ENCODE measurements around the gene BPIFB6.

BPIFB6 gene

GRCh38 chr20:33018169-33018931 is 13.1 kb upstream of the BPIFB6 start:
- H3K27ac ChIP-seq (ENCODE audit: insufficient read depth, low read depth, low read length, poor library complexity, severe bottlenecking): no peak overlapping the region
- no peaks in the 10 kb centered on the region for H3K27me3 ChIP-seq (ENCODE audit: control insufficient read depth, insufficient read depth, low read length, poor library complexity, severe bottlenecking)
- H3K4me3 ChIP-seq (ENCODE audit: insufficient read depth, low read depth, low read length): no peak overlapping the region
- H3K9me3 ChIP-seq (ENCODE audit: control insufficient read depth, low read length): no peaks in the 10 kb centered on the region
- 89 to 90% methylated on average over 14 of the region's 14 CpGs for WGBS, 2 experiments
- no peaks in the 10 kb centered on the region for H3K36me3 ChIP-seq (ENCODE audit: control insufficient read depth, insufficient read depth, low read length)
- peaks cover 3% of the 10 kb centered on the region for H3K4me1 ChIP-seq (ENCODE audit: control insufficient read depth, insufficient read depth, low read length)

GRCh38 chr20:33019465-33020277 is 11.8 kb upstream of the BPIFB6 start:
- Histone ChIP-seq H3K4me3 (ENCODE audit: insufficient read depth, low read depth, low read length) (no peak overlapping the region), H3K36me3 (ENCODE audit: control insufficient read depth, insufficient read depth, low read length) (no peaks in the 10 kb centered on the region), H3K27ac (ENCODE audit: insufficient read depth, low read depth, low read length, poor library complexity, severe bottlenecking) (no peak overlapping the region), H3K27me3 (ENCODE audit: control insufficient read depth, insufficient read depth, low read length, poor library complexity, severe bottlenecking) (no peaks in the 10 kb centered on the region), H3K9me3 (ENCODE audit: control insufficient read depth, low read length) (no peaks in the 10 kb centered on the region), H3K4me1 (ENCODE audit: control insufficient read depth, insufficient read depth, low read length) (no peaks in the 10 kb centered on the region)
- 91% methylated on average over 23 of the region's 23 CpGs for WGBS, 2 experiments

- no peak overlapping the region for H3K4me3 ChIP-seq (ENCODE audit: insufficient read depth, low read depth, low read length)
These were observed 10.9 kb upstream of the BPIFB6 start for GRCh38 chr20:33020278-33021161.

DNA sequence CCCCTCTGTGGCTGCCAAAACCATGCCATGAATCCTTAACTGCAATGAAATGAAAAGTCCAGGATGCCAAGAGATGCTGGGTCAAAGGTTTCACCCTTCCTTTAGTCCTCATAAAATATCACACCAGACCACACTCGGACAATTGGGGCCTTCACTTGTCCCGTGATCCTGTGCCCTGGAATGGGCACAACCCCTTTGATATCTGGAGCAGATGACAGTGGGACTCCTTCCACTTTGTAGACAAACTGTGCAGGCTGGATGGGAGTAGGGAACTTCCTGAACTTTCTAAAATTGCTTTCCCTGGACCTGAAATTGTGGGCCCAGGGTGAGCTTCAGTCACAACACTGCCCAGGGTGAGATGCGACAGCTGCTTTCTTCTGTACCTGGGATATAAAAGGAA is 9.6 kb upstream of the BPIFB6 start:
- Histone ChIP-seq H3K4me1 (ENCODE audit: control insufficient read depth, insufficient read depth, low read length) (no peaks in the 10 kb centered on the region), H3K4me3 (ENCODE audit: insufficient read depth, low read depth, low read length) (no peak overlapping the region), H3K36me3 (ENCODE audit: control insufficient read depth, insufficient read depth, low read length) (no peaks in the 10 kb centered on the region), H3K27me3 (ENCODE audit: control insufficient read depth, insufficient read depth, low read length, poor library complexity, severe bottlenecking) (no peaks in the 10 kb centered on the region), H3K9me3 (ENCODE audit: control insufficient read depth, low read length) (no peaks in the 10 kb centered on the region), H3K27ac (ENCODE audit: insufficient read depth, low read depth, low read length, poor library complexity, severe bottlenecking) (no peak overlapping the region)
- WGBS, 2 experiments: 90 to 91% methylated on average over 3 of the region's 3 CpGs

More at GRCh38 chr20:33020278-33021161, 10.9 kb upstream of the BPIFB6 start:
- H3K4me1 ChIP-seq (ENCODE audit: control insufficient read depth, insufficient read depth, low read length): no peaks in the 10 kb centered on the region
- H3K27ac ChIP-seq (ENCODE audit: insufficient read depth, low read depth, low read length, poor library complexity, severe bottlenecking): no peak overlapping the region
- H3K9me3 ChIP-seq (ENCODE audit: control insufficient read depth, low read length): no peaks in the 10 kb centered on the region
- no peaks in the 10 kb centered on the region for H3K36me3 ChIP-seq (ENCODE audit: control insufficient read depth, insufficient read depth, low read length)
- 93 to 94% methylated on average over 18 of the region's 18 CpGs for WGBS, 2 experiments
- no peaks in the 10 kb centered on the region for H3K27me3 ChIP-seq (ENCODE audit: control insufficient read depth, insufficient read depth, low read length, poor library complexity, severe bottlenecking)

GRCh38 chr20:33022289-33022688 is 9.2 kb upstream of the BPIFB6 start:
- no peaks in the 10 kb centered on the region for H3K36me3 ChIP-seq (ENCODE audit: control insufficient read depth, insufficient read depth, low read length)
- WGBS, 2 experiments: 85 to 92% methylated on average over 4 of the region's 4 CpGs
- H3K4me3 ChIP-seq (ENCODE audit: insufficient read depth, low read depth, low read length): no peak overlapping the region
- no peaks in the 10 kb centered on the region for H3K27me3 ChIP-seq (ENCODE audit: control insufficient read depth, insufficient read depth, low read length, poor library complexity, severe bottlenecking)
- H3K4me1 ChIP-seq (ENCODE audit: control insufficient read depth, insufficient read depth, low read length): no peaks in the 10 kb centered on the region
- H3K27ac ChIP-seq (ENCODE audit: insufficient read depth, low read depth, low read length, poor library complexity, severe bottlenecking): no peak overlapping the region
- no peaks in the 10 kb centered on the region for H3K9me3 ChIP-seq (ENCODE audit: control insufficient read depth, low read length)

GRCh38 chr20:33022694-33023438 is 8.6 kb upstream of the BPIFB6 start:
- Histone ChIP-seq H3K27me3 (ENCODE audit: control insufficient read depth, insufficient read depth, low read length, poor library complexity, severe bottlenecking) (no peaks in the 10 kb centered on the region), H3K27ac (ENCODE audit: insufficient read depth, low read depth, low read length, poor library complexity, severe bottlenecking) (no peak overlapping the region), H3K4me1 (ENCODE audit: control insufficient read depth, insufficient read depth, low read length) (no peaks in the 10 kb centered on the region), H3K9me3 (ENCODE audit: control insufficient read depth, low read length) (no peaks in the 10 kb centered on the region), H3K36me3 (ENCODE audit: control insufficient read depth, insufficient read depth, low read length) (no peaks in the 10 kb centered on the region), H3K4me3 (ENCODE audit: insufficient read depth, low read depth, low read length) (no peak overlapping the region)
- 89% methylated on average over 7 of the region's 7 CpGs for WGBS, 2 experiments

- H3K27ac ChIP-seq (ENCODE audit: insufficient read depth, low read depth, low read length, poor library complexity, severe bottlenecking): no peak overlapping the region
These were observed 7.8 kb upstream of the BPIFB6 start for GRCh38 chr20:33023439-33024242.

GRCh38 chr20:33024243-33024560 is 7.2 kb upstream of the BPIFB6 start:
- Histone ChIP-seq H3K27me3 (ENCODE audit: control insufficient read depth, insufficient read depth, low read length, poor library complexity, severe bottlenecking) (no peaks in the 10 kb centered on the region), H3K36me3 (ENCODE audit: control insufficient read depth, insufficient read depth, low read length) (no peaks in the 10 kb centered on the region), H3K4me3 (ENCODE audit: insufficient read depth, low read depth, low read length) (no peak overlapping the region), H3K4me1 (ENCODE audit: control insufficient read depth, insufficient read depth, low read length) (no peaks in the 10 kb centered on the region), H3K27ac (ENCODE audit: insufficient read depth, low read depth, low read length, poor library complexity, severe bottlenecking) (no peak overlapping the region), H3K9me3 (ENCODE audit: control insufficient read depth, low read length) (no peaks in the 10 kb centered on the region)
- 87 to 100% methylated on average over 1 of the region's 1 CpG for WGBS, 2 experiments

More at GRCh38 chr20:33023439-33024242, 7.8 kb upstream of the BPIFB6 start:
- no peaks in the 10 kb centered on the region for H3K36me3 ChIP-seq (ENCODE audit: control insufficient read depth, insufficient read depth, low read length)
- H3K27me3 ChIP-seq (ENCODE audit: control insufficient read depth, insufficient read depth, low read length, poor library complexity, severe bottlenecking): no peaks in the 10 kb centered on the region
- no peaks in the 10 kb centered on the region for H3K9me3 ChIP-seq (ENCODE audit: control insufficient read depth, low read length)
- no peak overlapping the region for H3K4me3 ChIP-seq (ENCODE audit: insufficient read depth, low read depth, low read length)
- WGBS, 2 experiments: 70 to 74% methylated on average over 6 of the region's 6 CpGs
- H3K4me1 ChIP-seq (ENCODE audit: control insufficient read depth, insufficient read depth, low read length): no peaks in the 10 kb centered on the region
